GM12864 (cell line): ENCODE measurements around the gene CEP19.
"Not testable (repeated sequence)": the region's sequence is repeated elsewhere in the genome, so short reads cannot be mapped to it uniquely, and the experiment has no call there.

Source experiments
- DNase-seq: peaks from one replicate; pipeline ENCODE4 v3.0.0-alpha.2; 2011; ENCODE audit warnings: low read depth
- H3K4me3 ChIP-seq: 2 replicates; pipeline ENCODE4 v1.5.1; 2011; ENCODE audit warnings: mild to moderate bottlenecking, low read depth, low read length, control low read depth
- CTCF ChIP-seq: IDR thresholded peaks from 2 replicates; pipeline ENCODE4 v1.5.1; 2011; ENCODE audit warnings: low read depth, mild to moderate bottlenecking, moderate library complexity, low read length, control low read depth, inconsistent platforms; ENCODE audit errors: missing control alignments

Gene CEP19

DNA sequence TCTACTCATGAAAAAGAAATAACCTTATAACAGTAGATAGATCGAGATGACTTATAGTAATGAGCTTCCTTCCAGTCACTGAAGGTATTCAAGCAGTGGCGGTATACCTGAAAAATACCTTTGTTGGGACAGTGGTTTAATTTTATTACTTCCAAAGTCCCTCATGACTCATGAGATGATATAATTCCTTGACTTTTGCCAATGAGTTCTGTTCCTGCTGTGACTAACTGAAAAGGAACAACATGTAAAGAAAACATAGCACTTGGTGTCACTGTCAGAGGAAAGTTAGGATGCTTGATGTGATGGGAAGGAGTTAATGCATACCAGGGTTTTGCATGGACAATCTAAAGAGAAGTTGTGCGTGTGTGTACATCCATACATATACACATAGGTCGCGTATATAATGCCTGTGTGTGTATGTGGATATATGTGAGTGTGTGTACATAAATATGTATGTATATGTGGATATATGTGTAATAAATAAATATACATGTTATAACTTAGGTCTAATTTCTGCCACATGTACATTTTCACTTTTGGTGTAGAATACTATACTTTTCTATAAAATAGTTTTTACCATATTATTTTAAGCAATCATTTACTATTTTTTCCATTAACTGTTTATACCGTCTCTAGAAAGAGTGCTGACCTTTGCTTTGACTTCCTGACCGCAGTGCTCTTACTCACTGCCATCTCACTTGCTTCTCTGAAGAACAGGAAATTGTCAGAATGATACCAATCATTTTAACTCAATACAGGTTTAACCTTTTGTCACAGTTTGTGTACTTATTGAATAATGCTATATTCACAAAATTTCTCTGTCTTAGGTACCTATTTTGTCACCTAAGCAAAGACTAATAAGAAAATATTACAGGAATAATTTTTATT, 15.0 kb upstream of the CEP19 start:
- no peak for TF ChIP-seq CTCF
- no peak overlapping the region for H3K4me3 ChIP-seq
- DNase-seq = no peak

GRCh38 chr3:196721097-196721496, 9.0 kb upstream of the CEP19 start:
- H3K4me3 ChIP-seq = no peak overlapping the region

GRCh38 chr3:196717162-196717561, 5.1 kb upstream of the CEP19 start:
- H3K4me3 ChIP-seq, DNase-seq: not testable (repeated sequence)

More at GRCh38 chr3:196721097-196721496, 9.0 kb upstream of the CEP19 start:
- DNase-seq = no peak
- TF ChIP-seq CTCF = no peak

GRCh38 chr3:196712514-196713413, 714 bp upstream of the CEP19 start:
- no peak for DNase-seq
- TF ChIP-seq CTCF = no peak

GRCh38 chr3:196708467-196708866, 3.6 kb downstream of the CEP19 start:
- no peak for TF ChIP-seq CTCF
- no peak for DNase-seq
- H3K4me3 ChIP-seq = no peak overlapping the region

More at GRCh38 chr3:196712514-196713413, 714 bp upstream of the CEP19 start:
- peak overlapping the region; percentile 82 for H3K4me3 ChIP-seq

- no peak for TF ChIP-seq CTCF
- no peak for DNase-seq
- H3K4me3 ChIP-seq = no peak overlapping the region
Observed at GRCh38 chr3:196707566-196707965, 4.5 kb downstream of the CEP19 start.

DNA sequence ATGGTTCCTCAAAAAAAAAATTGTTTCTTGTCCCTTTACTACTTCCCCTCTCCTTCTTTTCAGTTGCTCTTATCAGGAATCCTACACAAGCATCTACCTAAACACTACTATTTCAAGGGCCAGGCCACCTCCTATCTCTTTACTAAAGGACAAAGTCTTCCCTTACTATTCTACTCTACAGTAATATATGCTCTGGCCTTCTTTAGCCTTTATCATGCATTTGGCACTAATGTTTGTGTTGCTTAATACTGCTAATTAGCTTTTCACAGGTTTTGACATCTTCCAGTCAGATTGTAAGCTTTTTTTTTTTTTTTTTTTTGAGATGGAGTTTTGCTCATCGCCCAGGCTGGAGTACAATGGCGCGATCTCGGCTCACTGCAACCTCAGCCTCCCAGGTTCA, 5.3 kb downstream of the CEP19 start:
- DNase-seq = no peak
- H3K4me3 ChIP-seq = no peak overlapping the region
- no peak for TF ChIP-seq CTCF
